GM19468 (cell line): Measurements from ENCODE around the gene ANTKMT.
"Not testable (repeated sequence)": the region's sequence is repeated elsewhere in the genome, so short reads cannot be mapped to it uniquely, and the experiment has no call there.

Experiments
- ATAC-seq: cut with Tn5 transposase; IDR thresholded peaks from one replicate; pipeline ENCODE4 v1.9.1; 2021; ENCODE audit warnings: mild to moderate bottlenecking, moderate library complexity, moderate number of reproducible peaks; ENCODE audit not compliant: unreplicated experiment; ENCODE audit errors: extremely low read depth

The ANTKMT gene

GRCh38 chr16:712740-713250, 8.2 kb upstream of the ANTKMT start:
- not testable (repeated sequence) for ATAC-seq

- no peak for ATAC-seq
Observed at GRCh38 chr16:714079-714478, 6.9 kb upstream of the ANTKMT start.

DNA sequence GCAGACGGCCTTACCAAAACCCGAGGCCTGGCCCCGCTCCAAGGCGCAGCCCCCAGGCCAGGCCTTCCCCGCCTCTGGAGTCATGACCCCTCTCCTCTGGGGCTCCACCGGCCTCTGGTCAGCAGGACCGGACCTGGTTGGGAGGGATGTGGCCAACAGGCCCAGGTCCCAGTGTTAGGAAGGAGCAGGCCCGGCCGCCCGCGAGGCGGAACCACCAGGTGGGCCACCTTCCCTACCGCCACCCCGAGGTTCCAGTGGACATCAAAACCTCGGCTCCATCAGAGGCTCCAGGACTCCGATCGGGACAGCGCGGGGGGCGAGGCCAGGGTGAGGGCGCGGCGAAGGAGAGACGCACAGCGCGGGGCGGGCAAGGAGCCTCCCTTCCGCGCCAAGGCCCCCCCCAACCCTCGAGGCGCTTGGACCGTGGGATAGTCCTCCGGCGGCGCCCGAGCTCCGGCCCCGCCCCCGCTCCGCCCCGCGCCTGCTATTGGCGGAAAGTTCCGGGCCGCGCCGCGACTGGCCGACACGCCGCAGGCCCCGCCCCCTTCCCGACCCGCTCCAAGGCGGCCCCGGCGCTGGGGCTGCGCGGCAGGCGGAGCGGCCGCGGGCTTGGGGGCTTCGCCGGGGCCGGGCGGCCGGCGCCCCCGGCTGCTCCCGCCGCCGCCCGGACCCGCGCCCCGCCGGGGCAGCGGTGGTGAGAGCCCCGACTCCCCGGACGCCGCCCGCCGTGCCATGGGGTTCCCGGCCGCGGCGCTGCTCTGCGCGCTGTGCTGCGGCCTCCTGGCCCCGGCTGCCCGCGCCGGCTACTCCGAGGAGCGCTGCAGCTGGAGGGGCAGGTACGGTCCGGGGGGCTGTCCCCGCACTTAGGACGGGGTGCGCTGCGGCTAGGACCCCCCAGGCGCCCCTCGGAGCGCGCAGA, 6.1 kb upstream of the ANTKMT start, which contains the start of gene METRN:
TSS of gene METRN (plus strand) at position 561 of the 919 bp plus-strand sequence. CDS start at position 733, 172 bp downstream.
- no peak for ATAC-seq

DNA sequence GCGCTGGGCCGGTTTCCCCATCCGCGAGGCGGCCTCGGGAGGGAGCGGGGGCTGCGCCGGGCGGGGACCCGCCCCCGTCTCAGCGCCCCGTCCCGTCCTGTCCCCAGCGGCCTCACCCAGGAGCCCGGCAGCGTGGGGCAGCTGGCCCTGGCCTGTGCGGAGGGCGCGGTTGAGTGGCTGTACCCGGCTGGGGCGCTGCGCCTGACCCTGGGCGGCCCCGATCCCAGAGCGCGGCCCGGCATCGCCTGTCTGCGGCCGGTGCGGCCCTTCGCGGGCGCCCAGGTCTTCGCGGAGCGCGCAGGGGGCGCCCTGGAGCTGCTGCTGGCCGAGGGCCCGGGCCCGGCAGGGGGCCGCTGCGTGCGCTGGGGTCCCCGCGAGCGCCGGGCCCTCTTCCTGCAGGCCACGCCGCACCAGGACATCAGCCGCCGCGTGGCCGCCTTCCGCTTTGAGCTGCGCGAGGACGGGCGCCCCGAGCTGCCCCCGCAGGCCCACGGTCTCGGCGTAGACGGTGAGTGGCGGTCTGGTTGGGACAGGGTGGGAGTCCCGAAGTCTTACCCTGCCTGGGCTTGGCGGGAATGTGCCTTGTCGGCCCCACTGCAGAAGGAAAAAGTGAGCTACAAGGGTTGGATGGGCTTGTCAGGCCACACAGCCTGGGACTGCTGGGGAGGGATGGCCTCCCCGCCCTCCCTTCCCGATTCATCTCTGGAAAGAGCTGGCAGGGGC, 5.3 kb upstream of the ANTKMT start:
- ATAC-seq: no peak

DNA sequence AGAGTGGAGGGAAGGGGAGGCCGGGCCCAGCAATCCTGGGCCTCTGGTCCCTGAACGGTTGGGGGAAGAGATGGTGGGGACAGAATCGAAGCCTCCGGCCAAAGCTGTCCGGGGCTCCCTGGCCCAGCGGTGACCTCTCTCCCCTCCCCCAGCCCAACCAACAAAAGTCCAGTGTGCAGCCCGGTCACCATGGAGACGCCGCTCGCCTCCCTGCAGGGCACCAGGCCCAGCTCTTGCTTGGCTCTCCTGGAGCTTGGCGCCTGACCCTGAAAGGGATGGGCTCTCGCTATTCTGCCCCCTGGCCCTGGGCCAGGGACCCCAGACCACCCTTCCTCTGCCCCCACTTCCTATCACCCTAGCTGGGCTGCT, 4.8 kb upstream of the ANTKMT start:
- ATAC-seq: no peak

DNA sequence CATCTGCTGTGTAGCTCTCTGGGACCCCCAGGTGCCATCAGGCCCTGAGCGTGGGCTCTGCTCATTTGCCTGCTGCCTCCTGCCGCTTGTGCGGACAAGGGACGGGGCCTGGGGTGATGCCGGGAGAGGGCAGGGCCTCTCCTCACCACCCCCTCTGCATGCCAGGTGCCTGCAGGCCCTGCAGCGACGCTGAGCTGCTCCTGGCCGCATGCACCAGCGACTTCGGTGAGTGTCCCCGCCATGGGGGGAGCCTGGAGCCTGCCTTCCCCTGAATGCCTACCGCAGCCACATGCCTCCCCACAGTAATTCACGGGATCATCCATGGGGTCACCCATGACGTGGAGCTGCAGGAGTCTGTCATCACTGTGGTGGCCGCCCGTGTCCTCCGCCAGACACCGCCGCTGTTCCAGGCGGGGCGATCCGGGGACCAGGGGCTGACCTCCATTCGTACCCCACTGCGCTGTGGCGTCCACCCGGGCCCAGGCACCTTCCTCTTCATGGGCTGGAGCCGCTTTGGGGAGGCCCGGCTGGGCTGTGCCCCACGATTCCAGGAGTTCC, 4.1 kb upstream of the ANTKMT start:
- no peak for ATAC-seq

- ATAC-seq: no peak
Observed at GRCh38 chr16:717450-718245, 3.3 kb upstream of the ANTKMT start.

- no peak for ATAC-seq
Observed at GRCh38 chr16:718389-718788, 2.6 kb upstream of the ANTKMT start.

- no peak for ATAC-seq
Observed at GRCh38 chr16:718922-719321, 2.0 kb upstream of the ANTKMT start.

DNA sequence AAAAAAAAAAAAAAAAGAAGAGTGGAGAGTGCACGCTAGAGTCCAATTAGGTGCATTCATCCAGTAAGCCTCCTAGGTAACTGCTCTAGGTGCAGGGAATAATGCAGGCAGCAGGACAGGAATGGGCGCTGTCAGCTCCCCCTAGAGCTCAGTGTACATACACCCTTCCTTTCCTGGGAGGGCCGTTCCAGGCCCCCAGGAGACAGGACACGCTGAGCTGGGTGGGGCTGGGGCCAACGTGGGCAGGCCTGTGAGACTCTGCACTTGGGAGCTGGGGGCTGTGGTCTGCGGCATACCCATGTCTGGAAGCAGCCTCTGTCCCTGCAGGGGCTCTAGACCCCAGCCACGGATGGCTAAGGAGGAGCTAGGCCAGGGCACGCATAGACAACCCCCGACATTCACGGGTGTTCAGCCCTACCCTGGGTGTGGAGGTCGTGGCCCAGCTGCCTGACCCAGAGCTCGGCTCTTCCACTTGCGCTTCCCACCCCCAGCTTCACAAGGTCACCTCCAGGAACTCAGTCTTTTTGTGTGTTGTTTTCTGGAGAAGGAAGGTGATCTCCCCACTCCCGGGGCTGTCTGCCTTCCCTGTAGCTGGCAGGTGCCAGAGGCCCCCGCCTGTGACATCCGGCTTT, 1.0 kb upstream of the ANTKMT start:
- ATAC-seq: no peak

DNA sequence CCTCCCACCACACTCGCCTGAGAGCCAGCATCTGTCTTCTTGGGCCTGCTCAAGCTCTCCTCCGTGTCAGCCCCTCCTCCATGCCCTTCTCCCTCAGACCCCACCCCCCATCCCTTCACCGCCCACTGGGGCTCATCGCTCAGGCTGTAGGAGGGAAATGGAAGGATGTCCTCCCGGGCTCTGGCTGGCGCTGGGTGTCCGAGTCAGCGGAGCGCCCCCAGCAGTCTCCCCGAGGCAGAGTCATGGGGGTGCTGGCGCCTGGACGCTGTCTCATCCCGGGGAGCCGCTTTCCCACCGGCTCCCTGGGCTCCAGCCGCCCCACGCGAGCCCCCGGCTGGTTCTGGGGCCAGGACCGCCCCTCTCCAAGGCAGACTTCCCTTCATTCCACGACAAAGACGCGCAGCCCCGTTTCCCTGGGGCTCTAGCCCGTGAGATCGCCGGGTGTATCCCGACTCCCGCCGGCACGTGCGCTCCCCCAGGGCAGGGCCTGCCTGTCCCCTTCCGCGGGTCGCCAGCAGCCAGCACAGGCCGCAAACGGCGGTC, 428 bp upstream of the ANTKMT start:
- ATAC-seq: no peak

GRCh38 chr16:721765-722540, 1.0 kb downstream of the ANTKMT start:
- no peak for ATAC-seq

- no peak for ATAC-seq
Observed at GRCh38 chr16:722835-723633, 2.1 kb downstream of the ANTKMT start.

- ATAC-seq: no peak
Observed at GRCh38 chr16:723695-724094, 2.7 kb downstream of the ANTKMT start.

DNA sequence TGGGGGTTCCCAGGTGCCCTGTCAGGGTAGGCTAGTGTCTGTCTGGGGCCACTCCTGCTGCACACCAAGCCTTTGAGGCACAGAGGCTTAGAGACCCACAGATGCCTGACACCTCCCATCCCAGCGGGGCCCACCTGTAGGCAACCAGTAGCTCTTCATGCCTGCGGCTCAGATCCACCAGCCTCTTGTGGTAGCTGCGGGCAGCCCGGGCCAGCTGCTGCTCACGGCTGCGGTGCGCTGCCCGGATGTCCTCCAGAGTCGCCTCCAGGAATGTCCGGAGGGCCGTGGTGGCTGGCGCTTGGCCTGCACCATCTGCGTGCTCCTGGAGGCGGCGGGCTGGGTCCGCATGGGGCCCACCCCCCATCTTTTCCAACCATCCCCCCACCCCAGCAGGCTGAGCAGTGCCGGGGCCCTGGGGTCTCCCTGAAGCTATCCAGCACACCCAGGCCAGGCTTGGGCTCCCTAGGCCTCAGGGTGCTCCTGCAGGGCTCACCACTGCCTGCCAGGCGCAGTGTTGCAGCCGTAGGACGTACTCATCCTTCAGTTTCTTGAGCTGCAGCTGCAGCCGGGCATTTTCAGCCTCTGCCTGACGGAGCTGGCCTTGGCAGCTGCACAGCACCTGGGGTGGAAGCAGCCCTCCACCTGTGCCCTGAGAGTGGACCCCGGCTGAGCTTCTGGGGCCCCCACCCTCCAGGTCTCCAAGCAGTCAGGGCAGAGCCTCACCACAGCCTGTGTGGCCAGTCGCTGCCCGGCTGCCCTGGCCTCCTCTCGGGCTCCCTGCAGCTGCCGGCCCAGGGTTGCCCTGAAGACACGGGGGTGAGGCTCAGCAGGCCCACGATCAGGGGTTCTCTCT, 3.5 kb downstream of the ANTKMT start:
- no peak for ATAC-seq

DNA sequence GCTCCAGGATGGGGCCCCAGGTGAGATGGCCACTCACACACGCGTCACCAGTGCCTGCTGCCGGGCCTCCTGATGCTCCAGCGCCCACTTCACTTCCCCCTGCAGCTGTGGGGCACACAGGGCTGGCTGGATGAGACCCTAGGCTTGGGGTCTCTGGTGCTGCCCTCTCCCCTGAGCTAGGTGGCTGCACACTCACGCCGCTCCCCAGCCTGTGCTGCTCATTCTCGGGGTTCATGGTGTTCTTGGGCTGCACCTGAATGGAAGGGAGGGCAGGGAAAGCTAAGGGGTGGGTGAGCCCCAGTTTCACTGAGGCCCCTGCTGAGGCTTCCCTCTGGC, 4.1 kb downstream of the ANTKMT start:
- ATAC-seq: no peak
